ENCODE data around the gene RHOB.

The RHOB gene

GRCh38 chr2:20438334-20439192 is 8.3 kb upstream of the RHOB start:
- no peak for DNase-seq (ENCODE audit: low spot score)

DNA sequence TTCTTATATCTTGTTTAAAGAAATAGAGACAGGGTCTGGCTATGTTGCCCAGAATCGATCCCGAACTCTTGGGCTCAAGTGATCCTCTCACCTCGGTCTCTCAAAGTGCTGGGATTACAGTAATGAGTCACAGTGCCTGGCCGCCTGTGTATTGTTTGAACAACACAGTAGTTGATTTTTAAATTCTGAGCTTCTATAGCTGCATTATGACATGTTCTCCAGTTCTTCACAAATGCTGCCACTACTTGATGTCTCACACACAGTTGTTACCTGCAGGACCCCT is 7.7 kb upstream of the RHOB start:
- DNase-seq (ENCODE audit: low spot score), result no peak

GRCh38 chr2:20439503-20439902 is 7.4 kb upstream of the RHOB start:
- no peak for DNase-seq (ENCODE audit: low spot score)

GRCh38 chr2:20440001-20440560 is 6.8 kb upstream of the RHOB start:
- DNase-seq (ENCODE audit: low spot score), result no peak

DNA sequence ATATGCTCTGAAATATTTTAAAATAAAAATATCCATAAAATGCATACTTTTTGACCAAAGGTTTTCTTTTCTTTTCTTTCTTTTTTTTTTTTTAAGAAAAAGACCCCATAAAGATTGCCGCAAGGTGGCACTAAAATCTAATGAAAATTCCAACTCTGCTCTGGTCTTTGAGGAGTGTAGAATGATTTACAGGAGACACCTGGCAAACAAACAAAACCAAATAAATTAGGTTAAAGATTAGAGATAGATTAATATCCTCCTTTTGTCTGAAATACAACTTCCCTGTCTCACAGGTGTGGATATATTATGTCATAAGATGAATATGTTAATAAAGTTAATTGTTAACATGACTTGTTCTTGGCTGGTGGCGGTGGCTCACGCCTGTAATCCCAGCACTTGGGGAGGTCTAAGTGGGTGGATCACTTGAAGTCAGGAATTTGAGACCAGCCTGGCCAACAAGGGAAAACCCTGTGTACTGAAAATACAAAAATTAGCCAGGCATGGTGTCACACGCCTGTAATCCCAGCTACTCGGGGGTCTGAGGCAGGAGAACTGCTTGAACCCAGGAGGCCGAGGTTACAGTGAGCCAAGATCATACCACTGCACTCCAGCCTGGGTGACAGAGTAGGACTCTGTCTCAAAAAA is 3.5 kb upstream of the RHOB start:
- no peak for DNase-seq (ENCODE audit: low spot score)

GRCh38 chr2:20444101-20444992 is 2.5 kb upstream of the RHOB start:
- no peak for DNase-seq (ENCODE audit: low spot score)

- DNase-seq (ENCODE audit: low spot score), result no peak
Measured at GRCh38 chr2:20444993-20445910, 1.6 kb upstream of the RHOB start.

DNA sequence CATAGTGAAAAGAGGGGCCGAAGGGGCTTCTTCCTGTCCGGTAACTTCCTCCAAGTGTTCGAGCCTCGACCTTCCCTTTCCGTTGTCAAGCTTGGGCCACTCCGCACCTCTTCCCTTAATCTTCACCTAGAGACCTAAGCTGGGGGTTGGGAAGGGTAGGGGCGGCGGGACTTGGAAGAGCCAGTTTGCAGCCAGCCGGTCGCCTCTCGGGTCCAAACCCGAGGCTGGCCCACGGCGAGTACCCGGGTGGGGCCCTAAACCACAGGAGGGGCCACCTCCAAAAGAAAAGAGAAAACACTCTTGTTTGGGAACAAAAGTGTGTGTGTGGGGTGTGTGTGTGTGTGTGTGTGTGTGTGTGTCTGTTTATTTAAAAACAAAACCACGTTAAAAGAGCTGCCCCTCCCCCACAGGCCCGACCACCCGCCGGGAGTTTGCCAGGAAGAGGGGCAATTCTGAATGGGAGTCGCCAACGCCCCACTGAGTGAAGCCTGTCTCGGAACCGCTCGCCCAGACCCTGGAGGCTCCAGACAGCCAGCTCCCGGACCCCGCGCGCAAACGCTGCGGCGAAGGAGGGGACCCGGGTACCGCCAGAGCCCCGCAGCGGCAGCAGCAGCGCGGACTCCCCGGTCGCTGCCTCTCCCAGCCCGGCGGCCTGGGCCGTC is 488 bp upstream of the RHOB start:
- DNase-seq (ENCODE audit: low spot score), result no peak

GRCh38 chr2:20447437-20448245 is 767 bp downstream of the RHOB start:
- peak; percentile 26 for DNase-seq (ENCODE audit: low spot score)

GRCh38 chr2:20448246-20448976 is 1.5 kb downstream of the RHOB start:
- no peak for DNase-seq (ENCODE audit: low spot score)

GRCh38 chr2:20448977-20449306 is 2.1 kb downstream of the RHOB start:
- DNase-seq (ENCODE audit: low spot score), result no peak

DNA sequence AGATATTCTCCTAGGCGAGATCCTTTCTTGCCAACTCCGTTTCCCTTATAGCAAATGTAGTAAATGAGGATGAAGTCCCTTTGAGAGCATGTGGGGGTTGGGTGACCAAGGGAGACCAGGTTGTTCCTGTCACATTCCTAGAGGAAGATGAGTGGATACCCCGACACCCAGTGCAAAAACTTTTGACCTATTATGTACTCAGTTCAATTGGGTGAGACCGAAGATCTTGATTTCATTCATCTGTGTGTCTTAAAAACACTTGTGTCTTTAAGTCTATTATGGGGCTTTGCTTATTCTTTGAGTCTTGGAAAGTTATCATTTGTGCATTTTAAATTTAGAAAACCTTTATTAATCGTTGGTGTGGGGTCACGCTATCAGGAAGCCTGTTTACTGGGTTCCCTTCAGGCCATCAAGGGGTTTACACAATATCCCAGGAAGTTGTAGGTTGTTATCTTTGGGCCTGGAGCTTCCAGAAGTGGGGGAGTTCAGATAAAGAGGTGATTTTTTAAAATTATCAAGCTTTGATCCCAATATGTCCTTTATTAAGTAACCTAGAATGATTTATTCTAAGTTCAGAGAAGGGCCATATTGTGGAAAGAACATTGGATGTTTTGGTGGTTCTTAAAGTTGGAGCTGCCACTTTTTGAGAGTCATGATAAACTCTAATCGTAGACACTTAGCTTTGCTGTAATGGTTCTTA is 2.8 kb downstream of the RHOB start:
- DNase-seq (ENCODE audit: low spot score), result peak; percentile 28

DNA sequence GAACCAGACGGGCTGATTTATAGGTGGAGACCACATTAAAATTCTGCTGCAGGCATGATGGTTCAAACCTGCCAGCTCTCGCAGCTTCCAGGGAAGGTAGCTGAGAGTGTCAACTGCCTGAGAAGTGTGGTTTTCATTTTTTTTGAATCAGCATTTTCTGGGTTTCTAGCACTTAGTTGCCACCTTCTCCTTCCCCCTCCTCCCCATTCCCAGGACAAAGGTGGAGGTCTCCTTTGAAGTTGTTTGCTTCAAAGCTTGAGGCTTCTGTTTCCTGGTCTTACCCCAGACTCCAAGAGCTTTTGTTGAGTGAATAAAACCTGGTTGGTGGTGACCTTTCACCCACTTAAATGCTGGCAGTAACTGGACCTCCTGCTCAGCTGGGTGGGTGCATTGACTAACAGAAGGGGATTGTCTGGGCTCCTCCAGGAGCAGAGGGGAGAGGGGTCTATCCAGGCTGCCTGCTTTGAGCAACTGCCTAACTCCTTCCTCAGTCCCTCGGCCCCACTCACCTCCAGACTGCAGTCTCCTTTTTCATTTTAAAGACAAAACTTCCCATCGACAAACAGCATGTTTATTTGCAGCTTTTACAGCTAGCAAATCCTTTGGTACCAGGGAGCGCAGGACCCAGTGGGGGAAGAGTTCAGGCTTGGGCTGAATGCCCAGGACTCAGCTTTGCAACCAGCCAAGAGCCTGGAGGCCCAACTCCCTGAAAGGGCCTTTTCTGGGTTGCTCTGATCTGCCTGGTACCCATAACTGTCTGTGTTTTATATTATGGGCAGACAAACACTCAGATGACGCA is 3.5 kb downstream of the RHOB start:
- DNase-seq (ENCODE audit: low spot score), result peak; percentile 36

- DNase-seq (ENCODE audit: low spot score), result no peak
Measured at GRCh38 chr2:20451000-20451290, 4.1 kb downstream of the RHOB start.

- DNase-seq (ENCODE audit: low spot score), result no peak
Measured at GRCh38 chr2:20451341-20451740, 4.5 kb downstream of the RHOB start.

DNA sequence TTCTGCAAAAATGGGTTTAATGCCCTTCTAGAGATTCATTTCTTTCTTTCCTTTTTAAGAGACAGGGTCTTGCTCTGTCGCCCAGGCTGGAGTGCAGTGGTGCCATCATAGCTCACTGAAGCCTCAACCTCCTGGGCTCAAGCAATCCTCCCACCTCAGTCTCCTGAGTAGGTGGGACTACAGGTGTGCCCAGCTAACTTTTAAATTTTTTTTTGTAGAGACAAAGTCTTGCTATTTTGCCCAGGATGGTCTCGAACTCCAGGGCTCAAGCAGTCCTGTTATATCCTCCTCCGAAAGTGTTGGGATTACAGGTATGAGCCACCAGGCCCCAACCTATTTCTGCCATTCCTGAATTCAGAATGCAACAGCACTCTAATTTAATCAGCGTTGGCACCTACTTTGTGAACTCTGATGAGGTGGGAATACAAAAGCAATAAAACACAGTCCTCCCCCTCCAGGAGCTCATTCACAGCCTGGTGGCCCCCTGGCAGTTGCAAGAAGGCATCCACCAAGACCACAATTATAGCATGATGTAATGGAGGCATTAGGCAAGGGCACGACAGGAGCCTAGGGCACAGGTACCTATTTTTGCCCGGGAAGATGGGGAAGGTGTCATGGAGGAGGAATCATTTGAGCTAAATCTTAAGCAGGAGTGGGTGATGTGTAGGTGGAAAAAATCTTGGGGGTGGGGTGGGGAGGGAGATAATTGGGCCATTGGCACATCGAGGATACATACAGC is 5.1 kb downstream of the RHOB start:
- no peak for DNase-seq (ENCODE audit: low spot score)

DNA sequence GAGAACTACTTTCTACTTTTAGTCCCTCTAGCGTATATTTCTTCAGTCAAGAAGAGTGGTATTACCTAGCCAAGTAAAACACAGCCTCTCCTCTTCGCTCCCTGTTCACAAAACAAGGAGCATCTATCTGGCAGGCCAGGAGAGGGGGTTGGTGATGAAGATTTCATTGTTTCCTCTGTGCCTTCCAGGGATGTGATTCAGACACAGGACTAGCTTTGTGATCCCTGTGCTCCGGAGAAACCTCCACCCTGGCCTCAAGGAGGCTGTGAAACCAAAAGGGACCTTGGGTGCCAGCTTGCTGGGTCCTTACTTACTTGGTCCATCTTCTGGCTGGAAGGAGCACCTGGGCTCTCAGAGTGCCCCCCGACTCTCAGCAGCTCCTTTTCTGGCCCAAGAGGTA is 5.7 kb downstream of the RHOB start:
- DNase-seq (ENCODE audit: low spot score), result peak; percentile 39

GRCh38 chr2:20453087-20453486 is 6.2 kb downstream of the RHOB start:
- no peak for DNase-seq (ENCODE audit: low spot score)
